ENCODE measurements around the gene RGS14.
"Not testable (repeated sequence)": the region's sequence is repeated elsewhere in the genome, so short reads cannot be mapped to it uniquely, and the experiment has no call there.

The RGS14 gene

GRCh38 chr5:177355868-177356168 is 1.9 kb upstream of the RGS14 start:
- no peak overlapping the region for H3K4me3 ChIP-seq (ENCODE audit: low read length)
- H3K36me3 ChIP-seq (ENCODE audit: control insufficient read depth, insufficient read depth, low read length): no peaks in the 10 kb centered on the region
- H3K4me1 ChIP-seq (ENCODE audit: control insufficient read depth, insufficient read depth, low read length): peaks cover 2% of the 10 kb centered on the region
- no peaks in the 10 kb centered on the region for H3K27me3 ChIP-seq (ENCODE audit: control insufficient read depth, insufficient read depth, low read length)
- no peak overlapping the region for H3K27ac ChIP-seq (ENCODE audit: low read depth, low read length)
- no peak overlapping the region for H3K9ac ChIP-seq (ENCODE audit: low read length)

GRCh38 chr5:177356746-177357145 is 978 bp upstream of the RGS14 start:
- Histone ChIP-seq H3K9ac (ENCODE audit: low read length) (no peak overlapping the region), H3K27me3 (ENCODE audit: control insufficient read depth, insufficient read depth, low read length) (no peaks in the 10 kb centered on the region), H3K4me3 (ENCODE audit: low read length) (no peak overlapping the region), H3K27ac (ENCODE audit: low read depth, low read length) (no peak overlapping the region), H3K4me1 (ENCODE audit: control insufficient read depth, insufficient read depth, low read length) (peaks cover 2% of the 10 kb centered on the region), H3K36me3 (ENCODE audit: control insufficient read depth, insufficient read depth, low read length) (no peaks in the 10 kb centered on the region)

GRCh38 chr5:177357146-177357458 is 622 bp upstream of the RGS14 start:
- Histone ChIP-seq H3K4me1 (ENCODE audit: control insufficient read depth, insufficient read depth, low read length) (peaks cover under 1% of the 10 kb centered on the region), H3K27me3 (ENCODE audit: control insufficient read depth, insufficient read depth, low read length) (no peaks in the 10 kb centered on the region), H3K4me3 (ENCODE audit: low read length) (peak overlapping the region; percentile 56), H3K36me3 (ENCODE audit: control insufficient read depth, insufficient read depth, low read length) (no peaks in the 10 kb centered on the region), H3K9ac (ENCODE audit: low read length) (no peak overlapping the region), H3K27ac (ENCODE audit: low read depth, low read length) (no peak overlapping the region)

- Histone ChIP-seq H3K27ac (ENCODE audit: low read depth, low read length) (no peak overlapping the region), H3K4me1 (ENCODE audit: control insufficient read depth, insufficient read depth, low read length) (peaks cover 3% of the 10 kb centered on the region), H3K27me3 (ENCODE audit: control insufficient read depth, insufficient read depth, low read length) (no peaks in the 10 kb centered on the region), H3K9ac (ENCODE audit: low read length) (no peak overlapping the region), H3K4me3 (ENCODE audit: low read length) (peak overlapping the region; percentile 56), H3K36me3 (ENCODE audit: control insufficient read depth, insufficient read depth, low read length) (no peaks in the 10 kb centered on the region)
Observed at GRCh38 chr5:177358370-177358819, 671 bp downstream of the RGS14 start.

GRCh38 chr5:177359451-177359851 is 1.7 kb downstream of the RGS14 start:
- Histone ChIP-seq H3K27ac (ENCODE audit: low read depth, low read length) (no peak overlapping the region), H3K36me3 (ENCODE audit: control insufficient read depth, insufficient read depth, low read length) (no peaks in the 10 kb centered on the region), H3K4me1 (ENCODE audit: control insufficient read depth, insufficient read depth, low read length) (peaks cover 3% of the 10 kb centered on the region), H3K4me3 (ENCODE audit: low read length) (no peak overlapping the region), H3K9ac (ENCODE audit: low read length) (no peak overlapping the region), H3K27me3 (ENCODE audit: control insufficient read depth, insufficient read depth, low read length) (no peaks in the 10 kb centered on the region)

GRCh38 chr5:177359860-177360259 is 2.1 kb downstream of the RGS14 start:
- Histone ChIP-seq H3K9ac (ENCODE audit: low read length) (no peak overlapping the region), H3K4me1 (ENCODE audit: control insufficient read depth, insufficient read depth, low read length) (peaks cover 3% of the 10 kb centered on the region), H3K36me3 (ENCODE audit: control insufficient read depth, insufficient read depth, low read length) (no peaks in the 10 kb centered on the region), H3K27ac (ENCODE audit: low read depth, low read length) (no peak overlapping the region), H3K4me3 (ENCODE audit: low read length) (no peak overlapping the region), H3K27me3 (ENCODE audit: control insufficient read depth, insufficient read depth, low read length) (no peaks in the 10 kb centered on the region)

GRCh38 chr5:177360740-177361139 is 3.0 kb downstream of the RGS14 start:
- H3K4me1 ChIP-seq (ENCODE audit: control insufficient read depth, insufficient read depth, low read length); H3K4me3 ChIP-seq (ENCODE audit: low read length); H3K36me3 ChIP-seq (ENCODE audit: control insufficient read depth, insufficient read depth, low read length); H3K27me3 ChIP-seq (ENCODE audit: control insufficient read depth, insufficient read depth, low read length); H3K27ac ChIP-seq (ENCODE audit: low read depth, low read length); H3K9ac ChIP-seq (ENCODE audit: low read length): not testable (repeated sequence)

GRCh38 chr5:177361418-177362291 is 3.9 kb downstream of the RGS14 start:
- H3K36me3 ChIP-seq (ENCODE audit: control insufficient read depth, insufficient read depth, low read length): no peaks in the 10 kb centered on the region
- no peak overlapping the region for H3K9ac ChIP-seq (ENCODE audit: low read length)
- H3K4me1 ChIP-seq (ENCODE audit: control insufficient read depth, insufficient read depth, low read length): peaks cover 10% of the 10 kb centered on the region
- H3K27ac ChIP-seq (ENCODE audit: low read depth, low read length): no peak overlapping the region
- no peaks in the 10 kb centered on the region for H3K27me3 ChIP-seq (ENCODE audit: control insufficient read depth, insufficient read depth, low read length)
- no peak overlapping the region for H3K4me3 ChIP-seq (ENCODE audit: low read length)

GRCh38 chr5:177362292-177362609 is 4.5 kb downstream of the RGS14 start:
- Histone ChIP-seq H3K36me3 (ENCODE audit: control insufficient read depth, insufficient read depth, low read length) (no peaks in the 10 kb centered on the region), H3K27me3 (ENCODE audit: control insufficient read depth, insufficient read depth, low read length) (no peaks in the 10 kb centered on the region), H3K9ac (ENCODE audit: low read length) (no peak overlapping the region), H3K27ac (ENCODE audit: low read depth, low read length) (no peak overlapping the region), H3K4me1 (ENCODE audit: control insufficient read depth, insufficient read depth, low read length) (peaks cover 10% of the 10 kb centered on the region), H3K4me3 (ENCODE audit: low read length) (no peak overlapping the region)

GRCh38 chr5:177362610-177363507 is 5.1 kb downstream of the RGS14 start:
- H3K4me3 ChIP-seq (ENCODE audit: low read length): peak overlapping the region; percentile 68
- no peaks in the 10 kb centered on the region for H3K27me3 ChIP-seq (ENCODE audit: control insufficient read depth, insufficient read depth, low read length)
- no peak overlapping the region for H3K9ac ChIP-seq (ENCODE audit: low read length)
- no peak overlapping the region for H3K27ac ChIP-seq (ENCODE audit: low read depth, low read length)
- no peaks in the 10 kb centered on the region for H3K36me3 ChIP-seq (ENCODE audit: control insufficient read depth, insufficient read depth, low read length)
- H3K4me1 ChIP-seq (ENCODE audit: control insufficient read depth, insufficient read depth, low read length): peaks cover 14% of the 10 kb centered on the region

- H3K9ac ChIP-seq (ENCODE audit: low read length): no peak overlapping the region
- peak overlapping the region; percentile 68 for H3K4me3 ChIP-seq (ENCODE audit: low read length)
- no peak overlapping the region for H3K27ac ChIP-seq (ENCODE audit: low read depth, low read length)
- H3K36me3 ChIP-seq (ENCODE audit: control insufficient read depth, insufficient read depth, low read length): peaks cover 3% of the 10 kb centered on the region
- no peaks in the 10 kb centered on the region for H3K27me3 ChIP-seq (ENCODE audit: control insufficient read depth, insufficient read depth, low read length)
- peaks cover 14% of the 10 kb centered on the region for H3K4me1 ChIP-seq (ENCODE audit: control insufficient read depth, insufficient read depth, low read length)
Observed at GRCh38 chr5:177363565-177363964, 5.8 kb downstream of the RGS14 start.

GRCh38 chr5:177364159-177364962 is 6.6 kb downstream of the RGS14 start:
- Histone ChIP-seq H3K9ac (ENCODE audit: low read length) (no peak overlapping the region), H3K27ac (ENCODE audit: low read depth, low read length) (no peak overlapping the region), H3K36me3 (ENCODE audit: control insufficient read depth, insufficient read depth, low read length) (peaks cover 3% of the 10 kb centered on the region), H3K27me3 (ENCODE audit: control insufficient read depth, insufficient read depth, low read length) (no peaks in the 10 kb centered on the region), H3K4me3 (ENCODE audit: low read length) (no peak overlapping the region), H3K4me1 (ENCODE audit: control insufficient read depth, insufficient read depth, low read length) (peaks cover 14% of the 10 kb centered on the region)
